Kidney (tissue), 14 donors: ENCODE measurements around the gene BTG2. TPM values are rescaled to one million over a fixed set of nuclear protein-coding genes. Genes with fewer than 3 reads are reported as not detected.

ENCODE experiments used
- DNase-seq, 5 donors: peaks; one replicate each; pipeline ENCODE4 v3.0.0-alpha.2; 2013 to 2020
- FAIRE-seq: peaks from 2 replicates; lab custom pipeline; 2012; peaks lifted over from hg19 to GRCh38; lab: Jason Lieb, UNC
- H3K27ac ChIP-seq, 2 donors: one replicate each; pipeline ENCODE4 v1.7.0; 2013; ENCODE audit warnings: low read depth in 2 of 2, low read length in 2 of 2, inconsistent platforms in 1 of 2
- H3K27me3 ChIP-seq: one replicate; pipeline ENCODE4 v1.7.1; 2013; ENCODE audit warnings: low read length, inconsistent platforms; ENCODE audit not compliant: control insufficient read depth, insufficient read depth
- H3K36me3 ChIP-seq, 3 donors: one replicate each; pipeline versions ENCODE4 v1.7.0 to v1.7.1; 2013; ENCODE audit warnings: low read length in 3 of 3, control low read depth in 1 of 3, inconsistent platforms in 1 of 3; ENCODE audit not compliant: insufficient read depth in 3 of 3, control insufficient read depth in 2 of 3
- H3K4me1 ChIP-seq, 3 donors: one replicate each; pipeline versions ENCODE4 v1.7.0 to v1.7.1; 2013; ENCODE audit warnings: low read length in 3 of 3, inconsistent platforms in 1 of 3, low read depth in 1 of 3; ENCODE audit not compliant: control insufficient read depth in 2 of 3, insufficient read depth in 2 of 3
- H3K4me3 ChIP-seq, 3 donors: one replicate each; pipeline versions ENCODE4 v1.7.0 to v1.8.1; 2013; ENCODE audit warnings: low read length in 3 of 3, control low read depth in 1 of 3, inconsistent platforms in 1 of 3
- H3K9ac ChIP-seq, 3 donors: one replicate each; pipeline versions ENCODE4 v1.7.0 to v1.7.1; 2013; ENCODE audit warnings: low read length in 3 of 3, control low read depth in 1 of 3, inconsistent platforms in 1 of 3
- H3K9me3 ChIP-seq, 3 donors: one replicate each; pipeline versions ENCODE4 v1.7.0 to v1.7.1; 2013; ENCODE audit warnings: low read length in 3 of 3, control low read depth in 1 of 3, inconsistent platforms in 1 of 3; ENCODE audit not compliant: control insufficient read depth in 2 of 3, insufficient read depth in 1 of 3
- CTCF ChIP-seq: IDR thresholded peaks from 3 replicates; pipeline ENCODE4 v1.5.1; 2012; ENCODE audit warnings: mild to moderate bottlenecking, moderate library complexity, borderline replicate concordance; ENCODE audit not compliant: insufficient read depth; ENCODE audit errors: extremely low read depth
- intact Hi-C: fragments of 100-400 bp; cut with DNase I; formaldehyde crosslinking; loops from one replicate; pipeline ENCODE4 v1.11.1; 2022
- polyA plus RNA-seq: library from polyadenylated mRNA; stranded (reverse); fragments of 350-450 nt; fragmentation: Illumina TruSeq; extraction: RNeasy Lipid Tissue Mini Kit (QIAGEN cat#74804); gene quantifications from one replicate; pipeline ENCODE4 v1.2.3, GENCODE V29; 2014; ENCODE audit warnings: low read depth, low replicate concordance; ENCODE audit not compliant: insufficient read depth
- total RNA-seq: library from RNA; stranded (reverse); fragmentation: NEBNext Ultra II Directional; extraction: Animal tissue kit (Norgen Biotek cat#: 25700); gene quantifications from one replicate; pipeline ENCODE4 v1.2.1, GENCODE V29; 2021
- donor health status: control.
- donor health status: control.
- donor health status: control.
- donor health status: control.
- donor health status: control.
- donor health status: DM: yes; HTN: yes; CAD: no.
- donor health status: Normal renal cell carcinoma (clear cell type).

BTG2 gene
- total and polyA plus RNA-seq, 2 donors from 2014 or later, result 59.9 to 156 TPM

- no peaks in the 10 kb centered on the region for H3K36me3 ChIP-seq
- intact Hi-C loops, result no loop called here
- DNase-seq (no peak), FAIRE-seq (no peak)
- H3K9ac ChIP-seq, result no peak overlapping the region
- no peaks in the 10 kb centered on the region for H3K27me3 ChIP-seq
- no peak overlapping the region for H3K4me3 ChIP-seq
- TF ChIP-seq CTCF, result no peak
- peaks cover 0 to 11% (median 5%) of the 10 kb centered on the region in 3 donors for H3K4me1 ChIP-seq
- no peaks in the 10 kb centered on the region for H3K9me3 ChIP-seq
- H3K27ac ChIP-seq, result no peak overlapping the region
Measured at GRCh38 chr1:203300441-203301330, 4.6 kb upstream of the BTG2 start.

- Histone ChIP-seq H3K9me3 (no peaks in the 10 kb centered on the region), H3K36me3 (peaks cover 0 to 3% (median 0%) of the 10 kb centered on the region in 3 donors), H3K27ac (no peak overlapping the region), H3K4me1 (peaks cover 0 to 12% (median 4%) of the 10 kb centered on the region in 3 donors), H3K4me3 (no peak overlapping the region), H3K27me3 (no peaks in the 10 kb centered on the region), H3K9ac (no peak overlapping the region)
- no peak for FAIRE-seq
- TF ChIP-seq CTCF, result no peak
- intact Hi-C loops, result no loop called here
- DNase-seq, result no peak
Measured at GRCh38 chr1:203301331-203301668, 4.0 kb upstream of the BTG2 start.

- Histone ChIP-seq H3K9ac (no peak overlapping the region), H3K9me3 (no peaks in the 10 kb centered on the region), H3K27ac (no peak overlapping the region), H3K27me3 (no peaks in the 10 kb centered on the region), H3K4me1 (peaks cover 0 to 17% (median 3%) of the 10 kb centered on the region in 3 donors), H3K4me3 (no peak overlapping the region), H3K36me3 (peaks cover 0 to 5% (median 0%) of the 10 kb centered on the region in 3 donors)
- TF ChIP-seq CTCF, result no peak
- DNase-seq (no peak), FAIRE-seq (no peak)
- intact Hi-C loops, result no loop called here
Measured at GRCh38 chr1:203302456-203302855, 2.9 kb upstream of the BTG2 start.
